Activated T-cell treated with anti-CD3 and anti-CD28 coated beads for 48 hours (primary cell): ENCODE results near the gene CLMN.
A peak's percentile ranks its signal among the peaks of the same experiment; 100 is the strongest.
"Not testable (repeated sequence)": the region's sequence is repeated elsewhere in the genome, so short reads cannot be mapped to it uniquely, and the experiment has no call there.

ENCODE experiments used
- DNase-seq: peaks from one replicate; pipeline ENCODE4 v3.0.0-alpha.2; 2020; ENCODE audit warnings: low read depth

Gene CLMN

GRCh38 chr14:95162641-95163040 is 157.1 kb downstream of the CLMN start:
- DNase-seq = no peak

- DNase-seq = peak; percentile 94
These were observed 162.2 kb downstream of the CLMN start, which contains the start of gene DICER1 for GRCh38 chr14:95157327-95158189. Gene DICER1 (minus strand): TSS chr14:95157529. CDS start chr14:95133458, 24,071 bp downstream.

GRCh38 chr14:95157048-95157326 is 162.7 kb downstream of the CLMN start:
- no peak for DNase-seq

- peak; percentile 29 for DNase-seq
These were observed 163.3 kb downstream of the CLMN start for GRCh38 chr14:95156161-95157047.

- DNase-seq = no peak
These were observed 164.7 kb downstream of the CLMN start for GRCh38 chr14:95155045-95155444.

- DNase-seq = no peak
These were observed 165.8 kb downstream of the CLMN start for GRCh38 chr14:95153866-95154265.

GRCh38 chr14:95151561-95151960 is 168.1 kb downstream of the CLMN start:
- no peak for DNase-seq

- DNase-seq = no peak
These were observed 168.8 kb downstream of the CLMN start for GRCh38 chr14:95150910-95151309.

GRCh38 chr14:95149441-95149840 is 170.3 kb downstream of the CLMN start:
- no peak for DNase-seq

GRCh38 chr14:95147597-95147996 is 172.1 kb downstream of the CLMN start:
- DNase-seq = no peak

GRCh38 chr14:95146079-95146771 is 173.5 kb downstream of the CLMN start:
- DNase-seq = no peak

GRCh38 chr14:95144849-95145248 is 174.9 kb downstream of the CLMN start:
- no peak for DNase-seq

- no peak for DNase-seq
These were observed 175.7 kb downstream of the CLMN start for GRCh38 chr14:95143808-95144620.

GRCh38 chr14:95142208-95142607 is 177.5 kb downstream of the CLMN start:
- DNase-seq = no peak

GRCh38 chr14:95141684-95142083 is 178.0 kb downstream of the CLMN start:
- no peak for DNase-seq

GRCh38 chr14:95140060-95140858 is 179.4 kb downstream of the CLMN start:
- DNase-seq = no peak

GRCh38 chr14:95138876-95139275 is 180.8 kb downstream of the CLMN start:
- DNase-seq = no peak

GRCh38 chr14:95138455-95138854 is 181.3 kb downstream of the CLMN start:
- not testable (repeated sequence) for DNase-seq

GRCh38 chr14:95137804-95138167 is 181.9 kb downstream of the CLMN start:
- no peak for DNase-seq

- DNase-seq = no peak
These were observed 182.4 kb downstream of the CLMN start for GRCh38 chr14:95137164-95137803.
